GM19023 (cell line): ENCODE results near the gene MSX1.
A peak's percentile ranks its signal among the peaks of the same experiment; 100 is the strongest.

ENCODE experiments used
- ATAC-seq: cut with Tn5 transposase; IDR thresholded peaks from one replicate; pipeline ENCODE4 v1.9.1; 2021; ENCODE audit warnings: mild to moderate bottlenecking, moderate library complexity; ENCODE audit not compliant: unreplicated experiment

The MSX1 gene

GRCh38 chr4:4857001-4857808 lies 2.3 kb upstream of the MSX1 start:
- no peak for ATAC-seq

- ATAC-seq, result no peak
These were observed 1.5 kb upstream of the MSX1 start for GRCh38 chr4:4857809-4858508.

- ATAC-seq, result no peak
These were observed 739 bp upstream of the MSX1 start for GRCh38 chr4:4858527-4859324.

- peak; percentile 35 for ATAC-seq
These were observed 534 bp downstream of the MSX1 start for GRCh38 chr4:4859799-4860599.

GRCh38 chr4:4860600-4861389 lies 1.3 kb downstream of the MSX1 start:
- no peak for ATAC-seq

- ATAC-seq, result no peak
These were observed 2.0 kb downstream of the MSX1 start for GRCh38 chr4:4861390-4862018.

GRCh38 chr4:4862071-4862551 lies 2.6 kb downstream of the MSX1 start:
- ATAC-seq, result no peak

GRCh38 chr4:4862665-4863482 lies 3.4 kb downstream of the MSX1 start:
- no peak for ATAC-seq

GRCh38 chr4:4864443-4864939 lies 5.0 kb downstream of the MSX1 start:
- ATAC-seq, result no peak

- ATAC-seq, result no peak
These were observed 5.7 kb downstream of the MSX1 start for GRCh38 chr4:4864940-4865704.

GRCh38 chr4:4865705-4866123 lies 6.2 kb downstream of the MSX1 start:
- ATAC-seq, result no peak

GRCh38 chr4:4866124-4866865 lies 6.8 kb downstream of the MSX1 start:
- ATAC-seq, result no peak

GRCh38 chr4:4866866-4867374 lies 7.5 kb downstream of the MSX1 start:
- ATAC-seq, result no peak

GRCh38 chr4:4867375-4868039 lies 8.0 kb downstream of the MSX1 start:
- ATAC-seq, result no peak

- no peak for ATAC-seq
These were observed 8.7 kb downstream of the MSX1 start for GRCh38 chr4:4868040-4868757.
